Left renal cortex interstitium (tissue), 4 donors: ENCODE results near the gene VLDLR. TPM values are rescaled to one million over a fixed set of nuclear protein-coding genes. Genes with fewer than 3 reads are reported as not detected.
"Not testable (repeated sequence)": the region's sequence is repeated elsewhere in the genome, so short reads cannot be mapped to it uniquely, and the experiment has no call there.

Experiments
- DNase-seq, 4 donors: peaks; one replicate each; pipeline ENCODE4 v3.0.0-alpha.2; 2013; ENCODE audit warnings: low read depth in 4 of 4, low spot score in 2 of 4, missing footprints in 1 of 4
- polyA plus RNA-seq, 4 donors: library from polyadenylated mRNA; unstranded; fragments of 120-200 nt; gene quantifications; one replicate each; pipeline ENCODE4 v1.2.1, GENCODE V29; 2013; ENCODE audit not compliant: insufficient read length in 4 of 4

VLDLR gene
- polyA plus RNA-seq, 4 donors: 31.8 to 37.8 (median 32.2) TPM

GRCh38 chr9:2707256-2707655 lies 85.7 kb downstream of the VLDLR start:
- DNase-seq: not testable (repeated sequence)

Other genes starting within 250 kb of the VLDLR start
- gene KCNV2, start 95.7 kb downstream of the VLDLR start, polyA plus RNA-seq: under 1 TPM; 0.06 to 0.38 (median 0.19) TPM
- gene PUM3, start 222.3 kb downstream of the VLDLR start, polyA plus RNA-seq: 10 to 100 TPM; 33.6 to 41.5 (median 37.2) TPM